Peyer's patch (tissue), 4 donors: ENCODE measurements around the gene NPPC.

Experiments used
- POLR2A ChIP-seq, 2 donors: fragments of 450-650 bp; IDR thresholded peaks; one replicate each; pipeline ENCODE4 v1.5.1; 2017; ENCODE audit warnings: antibody characterized with exemption in 2 of 2, mild to moderate bottlenecking in 2 of 2, moderate library complexity in 2 of 2
- TF ChIP-seq, protein P1 (sequence below), 6 experiments: fragments of 450-650 bp in 4 of 6; fragments of 200-600 bp in 2 of 6; sonication (generic) in 1 of 6; IDR thresholded peaks; one replicate each; pipeline ENCODE4 v1.5.1; 2017 to 2019; ENCODE audit warnings: antibody characterized with exemption in 6 of 6, mild to moderate bottlenecking in 3 of 6, moderate library complexity in 1 of 6

DNA sequence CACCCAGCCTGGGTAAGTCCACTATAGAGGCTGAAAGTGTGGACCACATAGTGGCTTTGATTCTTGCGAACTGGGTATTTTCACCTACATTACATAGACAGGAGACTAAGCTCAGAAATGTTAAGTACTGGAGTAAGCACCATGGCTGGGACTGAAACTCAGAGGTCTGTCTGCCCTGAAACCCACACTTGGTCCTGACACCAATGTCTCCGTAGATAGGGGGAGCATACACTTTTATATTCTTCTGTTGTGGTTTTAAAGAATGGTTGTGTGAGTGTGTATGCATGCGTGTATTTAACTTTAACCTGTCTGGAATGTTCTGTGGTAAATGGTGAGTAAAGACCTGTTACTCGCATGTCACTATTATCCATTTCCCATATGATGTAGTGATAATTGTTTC, 10.3 kb upstream of the NPPC start:
- no peak for TF ChIP-seq POLR2A (IDR thresholded peaks at IDR 0.05)
- TF ChIP-seq, protein P1, sequence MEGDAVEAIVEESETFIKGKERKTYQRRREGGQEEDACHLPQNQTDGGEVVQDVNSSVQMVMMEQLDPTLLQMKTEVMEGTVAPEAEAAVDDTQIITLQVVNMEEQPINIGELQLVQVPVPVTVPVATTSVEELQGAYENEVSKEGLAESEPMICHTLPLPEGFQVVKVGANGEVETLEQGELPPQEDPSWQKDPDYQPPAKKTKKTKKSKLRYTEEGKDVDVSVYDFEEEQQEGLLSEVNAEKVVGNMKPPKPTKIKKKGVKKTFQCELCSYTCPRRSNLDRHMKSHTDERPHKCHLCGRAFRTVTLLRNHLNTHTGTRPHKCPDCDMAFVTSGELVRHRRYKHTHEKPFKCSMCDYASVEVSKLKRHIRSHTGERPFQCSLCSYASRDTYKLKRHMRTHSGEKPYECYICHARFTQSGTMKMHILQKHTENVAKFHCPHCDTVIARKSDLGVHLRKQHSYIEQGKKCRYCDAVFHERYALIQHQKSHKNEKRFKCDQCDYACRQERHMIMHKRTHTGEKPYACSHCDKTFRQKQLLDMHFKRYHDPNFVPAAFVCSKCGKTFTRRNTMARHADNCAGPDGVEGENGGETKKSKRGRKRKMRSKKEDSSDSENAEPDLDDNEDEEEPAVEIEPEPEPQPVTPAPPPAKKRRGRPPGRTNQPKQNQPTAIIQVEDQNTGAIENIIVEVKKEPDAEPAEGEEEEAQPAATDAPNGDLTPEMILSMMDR (IDR thresholded peaks at IDR 0.05): no peak
